CD4-positive, alpha-beta memory T cell (primary cell): ENCODE measurements around the gene THOC6. TPM values are rescaled to one million over a fixed set of nuclear protein-coding genes. Genes with fewer than 3 reads are reported as not detected.

ENCODE experiments used
- CTCF ChIA-PET: fragments of 350-600 bp; sonication (Branson Sonifier 250); formaldehyde crosslinking; loops from one replicate; lab custom pipeline; 2021; ENCODE audit warnings: inconsistent platforms; ENCODE audit not compliant: partially characterized antibody; lab: Charles Lee
- POLR2A ChIA-PET: fragments of 350-600 bp; sonication (Branson Sonifier 250); formaldehyde crosslinking; loops from one replicate; lab custom pipeline; 2021; ENCODE audit not compliant: partially characterized antibody; lab: Charles Lee
- DNase-seq, 5 donors: peaks; one replicate each; pipeline versions ENCODE4 v3.0.0 to v3.0.0-alpha.2; 2020 to 2022; ENCODE audit warnings: mixed read lengths in 1 of 5
- H3K27ac ChIP-seq: one replicate; pipeline ENCODE4 v1.7.0; 2013; ENCODE audit warnings: low read depth, low read length
- H3K27me3 ChIP-seq: 2 replicates; pipeline ENCODE4 v1.7.0; 2013; ENCODE audit warnings: mild to moderate bottlenecking, low read length, moderate library complexity; ENCODE audit not compliant: insufficient read depth
- H3K36me3 ChIP-seq: 2 replicates; pipeline ENCODE4 v1.7.0; 2013; ENCODE audit warnings: mild to moderate bottlenecking, low read length, moderate library complexity; ENCODE audit not compliant: insufficient read depth
- H3K4me1 ChIP-seq: 2 replicates; pipeline ENCODE4 v1.7.0; 2013; ENCODE audit warnings: mild to moderate bottlenecking, low read length, moderate library complexity; ENCODE audit not compliant: insufficient read depth
- H3K4me3 ChIP-seq, 2 donors: one replicate each; pipeline ENCODE4 v1.7.0; 2013; ENCODE audit warnings: low read length in 2 of 2, mild to moderate bottlenecking in 1 of 2
- H3K9me3 ChIP-seq, 2 donors: one replicate each; pipeline ENCODE4 v1.7.0; 2013; ENCODE audit warnings: low read length in 2 of 2, control low read depth in 1 of 2; ENCODE audit not compliant: control insufficient read depth in 1 of 2
- H3K27ac Mint-ChIP-seq, 7 donors: one replicate each; pipeline ENCODE4 v1.8.0; 2020 to 2021; ENCODE audit warnings: mixed read lengths in 7 of 7, mild to moderate bottlenecking in 6 of 7, inconsistent platforms in 3 of 7, moderate library complexity in 3 of 7
- H3K27me3 Mint-ChIP-seq, 2 donors: one replicate each; pipeline ENCODE4 v1.8.0; 2020 to 2021; ENCODE audit warnings: mixed read lengths in 2 of 2
- H3K36me3 Mint-ChIP-seq, 2 donors: one replicate each; pipeline ENCODE4 v1.8.0; 2020 to 2021; ENCODE audit warnings: mixed read lengths in 2 of 2, inconsistent platforms in 1 of 2, mild to moderate bottlenecking in 1 of 2
- H3K4me1 Mint-ChIP-seq, 4 donors: one replicate each; pipeline ENCODE4 v1.8.0; 2020 to 2021; ENCODE audit warnings: mixed read lengths in 4 of 4, mild to moderate bottlenecking in 1 of 4
- H3K4me3 Mint-ChIP-seq, 8 donors: one replicate each; pipeline ENCODE4 v1.8.0; 2020 to 2021; ENCODE audit warnings: mixed read lengths in 8 of 8, mild to moderate bottlenecking in 7 of 8, moderate library complexity in 6 of 8, inconsistent platforms in 3 of 8
- H3K9me3 Mint-ChIP-seq, 8 donors: one replicate each; pipeline ENCODE4 v1.8.0; 2020 to 2021; ENCODE audit warnings: mixed read lengths in 8 of 8, mild to moderate bottlenecking in 5 of 8, inconsistent platforms in 3 of 8, moderate library complexity in 1 of 8
- intact Hi-C: fragments of 100-400 bp; cut with micrococcal nuclease; formaldehyde crosslinking; loops from one replicate; pipeline ENCODE4 v1.15.1; 2023
- polyA plus RNA-seq, 2 donors: library from polyadenylated mRNA; unstranded; fragments of 300-500 nt; fragmentation: Illumina TruSeq; gene quantifications; one replicate each; pipeline ENCODE4 v1.2.3, GENCODE V29; 2021
- total RNA-seq, 2 experiments: library from RNA; stranded (reverse); gene quantifications; one replicate each; pipeline ENCODE4 v1.2.3, GENCODE V29; 2021

Gene THOC6
- total and polyA plus RNA-seq, 4 experiments from 2014 or later: 18.4 to 48.8 (median 32.0) TPM

GRCh38 chr16:3056336-3057180 is 32.7 kb downstream of the THOC6 start:
- no peak for DNase-seq
- peaks cover 55% of the 10 kb centered on the region for H3K4me1 ChIP-seq
- intact Hi-C loops: no loop called here
- no peak overlapping the region for H3K27ac ChIP-seq
- Mint-ChIP-seq H3K4me1 (peaks cover 32 to 68% (median 46%) of the 10 kb centered on the region in 4 donors), H3K27me3 (no peaks in the 10 kb centered on the region), H3K27ac (peak overlapping the region in 6 of 7 donors; percentile 35 to 81 (median 51)), H3K36me3 (peaks cover 4 to 25% of the 10 kb centered on the region in 2 donors), H3K4me3 (peak overlapping the region in 4 of 8 donors; percentile 6 to 68 (median 60)), H3K9me3 (no peaks in the 10 kb centered on the region)
- no peak overlapping the region for H3K4me3 ChIP-seq
- ChIA-PET POLR2A (interaction anchor here (0.9 to 6.7 kb wide), 7 partner anchors 9 to 71 kb away, joined by 3 to 129 read pairs (median 5); partner anchors contain the start of gene MMP25), CTCF (interaction anchor here (0.9 to 13.3 kb wide), 4 partner anchors 28 to 111 kb away, joined by 3 to 362 read pairs (median 126); partner anchors contain the start of genes ZNF213 and ZSCAN10)
- H3K36me3 ChIP-seq: no peaks in the 10 kb centered on the region
- no peaks in the 10 kb centered on the region for H3K9me3 ChIP-seq
- H3K27me3 ChIP-seq: no peaks in the 10 kb centered on the region

GRCh38 chr16:3057181-3058138 is 33.6 kb downstream of the THOC6 start:
- DNase-seq: peak in 1 of 5 donors; percentile 44
- Histone ChIP-seq H3K27me3 (no peaks in the 10 kb centered on the region), H3K9me3 (no peaks in the 10 kb centered on the region), H3K36me3 (no peaks in the 10 kb centered on the region), H3K4me3 (peak overlapping the region in 1 of 2 donors; percentile 89), H3K4me1 (peaks cover 63% of the 10 kb centered on the region), H3K27ac (peak overlapping the region; percentile 89)
- Mint-ChIP-seq H3K4me3 (peak overlapping the region; percentile 53 to 68 (median 63)), H3K27me3 (no peaks in the 10 kb centered on the region), H3K9me3 (no peaks in the 10 kb centered on the region), H3K36me3 (peaks cover 4 to 22% of the 10 kb centered on the region in 2 donors), H3K4me1 (peaks cover 29 to 67% (median 51%) of the 10 kb centered on the region in 4 donors), H3K27ac (peak overlapping the region; percentile 2 to 84 (median 78))
- intact Hi-C loops: loop anchor here (1.0 to 2.0 kb wide), 2 partner anchors 17 to 26 kb away; no protein-coding TSS in a partner anchor
- ChIA-PET CTCF (interaction anchor here (1.0 to 13.3 kb wide), 13 partner anchors 10 to 115 kb away, joined by 3 to 362 read pairs (median 13); partner anchors contain the start of genes HCFC1R1, THOC6, ZNF213 and ZSCAN10), POLR2A (interaction anchor here (0.6 to 6.7 kb wide), 22 partner anchors 9 to 109 kb away, joined by 3 to 129 read pairs (median 12); partner anchors contain the start of genes MMP25, ZNF213 and ZSCAN10)

GRCh38 chr16:3058139-3059030 is 34.5 kb downstream of the THOC6 start:
- Mint-ChIP-seq H3K27ac (peak overlapping the region; percentile 82 to 93 (median 90)), H3K4me3 (peak overlapping the region; percentile 90 to 95 (median 94)), H3K4me1 (peaks cover 34 to 74% (median 57%) of the 10 kb centered on the region in 4 donors), H3K9me3 (no peaks in the 10 kb centered on the region), H3K36me3 (peaks cover 4 to 22% of the 10 kb centered on the region in 2 donors), H3K27me3 (no peaks in the 10 kb centered on the region)
- intact Hi-C loops: loop anchor here (1.0 to 2.0 kb wide), 8 partner anchors 16 to 108 kb away; no protein-coding TSS in a partner anchor
- H3K36me3 ChIP-seq: no peaks in the 10 kb centered on the region
- peak overlapping the region in 1 of 2 donors; percentile 89 for H3K4me3 ChIP-seq
- ChIA-PET POLR2A (interaction anchor here (0.6 to 6.7 kb wide), 29 partner anchors 9 to 399 kb away, joined by 3 to 129 read pairs (median 7); partner anchors contain the start of genes MMP25, ZNF174, ZNF213 and ZSCAN10), CTCF (interaction anchor here (0.6 to 13.3 kb wide), 24 partner anchors 9 to 204 kb away, joined by 3 to 362 read pairs (median 6); partner anchors contain the start of genes HCFC1R1, THOC6, ZNF213 and ZSCAN10)
- no peaks in the 10 kb centered on the region for H3K9me3 ChIP-seq
- H3K27ac ChIP-seq: peak overlapping the region; percentile 89
- H3K4me1 ChIP-seq: peaks cover 71% of the 10 kb centered on the region
- H3K27me3 ChIP-seq: no peaks in the 10 kb centered on the region
- DNase-seq: peak; percentile 43 to 69 (median 48)

GRCh38 chr16:3059041-3059722 is 35.3 kb downstream of the THOC6 start:
- POLR2A ChIA-PET: interaction anchor here (0.7 to 6.7 kb wide), 29 partner anchors 8 to 450 kb away, joined by 3 to 129 read pairs (median 7); partner anchors contain the start of genes MMP25, ZNF174, ZNF213 and ZSCAN10
- peak overlapping the region; percentile 89 to 95 (median 92) for H3K27ac Mint-ChIP-seq
- H3K4me3 ChIP-seq: peak overlapping the region; percentile 23 to 89
- H3K27ac ChIP-seq: peak overlapping the region; percentile 89
- CTCF ChIA-PET: interaction anchor here (0.7 to 13.3 kb wide), 30 partner anchors 9 to 204 kb away, joined by 3 to 362 read pairs (median 4); partner anchors contain the start of genes HCFC1R1, THOC6, ZNF213 and ZSCAN10
- H3K27me3 ChIP-seq: no peaks in the 10 kb centered on the region
- H3K9me3 ChIP-seq: no peaks in the 10 kb centered on the region
- intact Hi-C loops: loop anchor here (1.0 to 2.0 kb wide), 7 partner anchors 16 to 107 kb away; no protein-coding TSS in a partner anchor
- H3K36me3 ChIP-seq: no peaks in the 10 kb centered on the region
- H3K27me3 Mint-ChIP-seq: no peaks in the 10 kb centered on the region
- H3K4me1 Mint-ChIP-seq: peaks cover 36 to 74% (median 58%) of the 10 kb centered on the region in 4 donors
- H3K9me3 Mint-ChIP-seq: no peaks in the 10 kb centered on the region
- DNase-seq: peak; percentile 76 to 90 (median 85)
- H3K36me3 Mint-ChIP-seq: peaks cover 4 to 18% of the 10 kb centered on the region in 2 donors
- peak overlapping the region; percentile 90 to 95 (median 94) for H3K4me3 Mint-ChIP-seq
- H3K4me1 ChIP-seq: peaks cover 79% of the 10 kb centered on the region

GRCh38 chr16:3059723-3060242 is 35.9 kb downstream of the THOC6 start:
- Mint-ChIP-seq H3K4me1 (peaks cover 35 to 75% (median 58%) of the 10 kb centered on the region in 4 donors), H3K27ac (peak overlapping the region; percentile 83 to 95 (median 90)), H3K4me3 (peak overlapping the region; percentile 77 to 95 (median 90)), H3K27me3 (no peaks in the 10 kb centered on the region), H3K9me3 (no peaks in the 10 kb centered on the region), H3K36me3 (peaks cover 4 to 17% of the 10 kb centered on the region in 2 donors)
- Histone ChIP-seq H3K27ac (peak overlapping the region; percentile 89), H3K4me1 (peaks cover 81% of the 10 kb centered on the region), H3K9me3 (no peaks in the 10 kb centered on the region), H3K4me3 (peak overlapping the region; percentile 23 to 89), H3K36me3 (no peaks in the 10 kb centered on the region), H3K27me3 (no peaks in the 10 kb centered on the region)
- POLR2A ChIA-PET: interaction anchor here (0.7 to 6.7 kb wide), 22 partner anchors 8 to 449 kb away, joined by 3 to 129 read pairs (median 12); partner anchors contain the start of genes TNFRSF12A, ZNF174, ZNF213 and ZSCAN10
- no peak for DNase-seq
- intact Hi-C loops: loop anchor here (1.0 to 2.0 kb wide), 7 partner anchors 15 to 107 kb away; no protein-coding TSS in a partner anchor
- CTCF ChIA-PET: interaction anchor here (0.9 to 13.3 kb wide), 19 partner anchors 8 to 113 kb away, joined by 3 to 362 read pairs (median 10); partner anchors contain the start of genes ZNF213 and ZSCAN10
